SK-N-SH treated with all-trans-retinoic acid at 6 μM for 48 hours (cell line): ENCODE data around the gene ASTN2.

Experiments
- ARNTL ChIP-seq: fragments of 450-650 bp; formaldehyde crosslinking; IDR thresholded peaks from 2 replicates; pipeline ENCODE4 v1.5.0; 2020; ENCODE audit warnings: low read depth, mild to moderate bottlenecking, moderate library complexity, borderline replicate concordance
- SNAI2 ChIP-seq: fragments of 250-450 bp; sonication (Bioruptor Pico); IDR thresholded peaks from 2 replicates; pipeline ENCODE4 v1.5.0; 2020; ENCODE audit warnings: mild to moderate bottlenecking, moderate library complexity
- ZNF8 ChIP-seq: fragments of 450-650 bp; formaldehyde crosslinking; IDR thresholded peaks from 2 replicates; pipeline ENCODE4 v1.5.0; 2020; ENCODE audit warnings: mild to moderate bottlenecking, moderate library complexity
- TF ChIP-seq, protein P1 (sequence below): fragments of 250-450 bp; sonication (Bioruptor Pico); IDR thresholded peaks from 2 replicates; pipeline ENCODE4 v1.5.1; 2020; ENCODE audit warnings: low read depth, mild to moderate bottlenecking, moderate library complexity
- TF ChIP-seq, protein P2 (sequence below): fragments of 250-450 bp; sonication (Bioruptor Pico); IDR thresholded peaks from 2 replicates; pipeline ENCODE4 v1.8.0; 2020; ENCODE audit warnings: mild to moderate bottlenecking, moderate library complexity, borderline replicate concordance

DNA sequence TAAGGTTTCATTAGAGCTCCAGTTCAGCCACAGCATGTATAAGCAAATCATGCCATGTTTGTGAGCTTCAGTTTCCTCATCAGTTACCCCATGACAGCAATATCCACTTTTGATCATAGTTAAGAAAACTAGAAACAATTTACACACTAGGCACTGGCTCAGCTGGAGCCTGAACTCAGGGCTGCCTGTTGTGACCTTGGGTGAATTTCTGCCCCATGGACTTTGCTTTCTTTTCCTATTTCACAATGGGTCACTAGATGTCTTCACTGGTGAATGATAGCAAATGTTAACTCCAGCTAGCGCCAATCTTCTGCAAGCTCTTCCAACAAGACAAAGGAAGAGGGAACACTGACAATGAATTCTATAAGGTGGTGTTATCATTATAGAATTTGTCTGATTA, 961.1 kb downstream of the ASTN2 start:
- TF ChIP-seq, protein P1, sequence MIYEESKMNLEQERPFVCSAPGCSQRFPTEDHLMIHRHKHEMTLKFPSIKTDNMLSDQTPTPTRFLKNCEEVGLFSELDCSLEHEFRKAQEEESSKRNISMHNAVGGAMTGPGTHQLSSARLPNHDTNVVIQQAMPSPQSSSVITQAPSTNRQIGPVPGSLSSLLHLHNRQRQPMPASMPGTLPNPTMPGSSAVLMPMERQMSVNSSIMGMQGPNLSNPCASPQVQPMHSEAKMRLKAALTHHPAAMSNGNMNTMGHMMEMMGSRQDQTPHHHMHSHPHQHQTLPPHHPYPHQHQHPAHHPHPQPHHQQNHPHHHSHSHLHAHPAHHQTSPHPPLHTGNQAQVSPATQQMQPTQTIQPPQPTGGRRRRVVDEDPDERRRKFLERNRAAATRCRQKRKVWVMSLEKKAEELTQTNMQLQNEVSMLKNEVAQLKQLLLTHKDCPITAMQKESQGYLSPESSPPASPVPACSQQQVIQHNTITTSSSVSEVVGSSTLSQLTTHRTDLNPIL (CRISPR knock-in tag), result no peak
- no peak for TF ChIP-seq ARNTL
- TF ChIP-seq SNAI2 (CRISPR knock-in tag), result no peak
- TF ChIP-seq, protein P2, sequence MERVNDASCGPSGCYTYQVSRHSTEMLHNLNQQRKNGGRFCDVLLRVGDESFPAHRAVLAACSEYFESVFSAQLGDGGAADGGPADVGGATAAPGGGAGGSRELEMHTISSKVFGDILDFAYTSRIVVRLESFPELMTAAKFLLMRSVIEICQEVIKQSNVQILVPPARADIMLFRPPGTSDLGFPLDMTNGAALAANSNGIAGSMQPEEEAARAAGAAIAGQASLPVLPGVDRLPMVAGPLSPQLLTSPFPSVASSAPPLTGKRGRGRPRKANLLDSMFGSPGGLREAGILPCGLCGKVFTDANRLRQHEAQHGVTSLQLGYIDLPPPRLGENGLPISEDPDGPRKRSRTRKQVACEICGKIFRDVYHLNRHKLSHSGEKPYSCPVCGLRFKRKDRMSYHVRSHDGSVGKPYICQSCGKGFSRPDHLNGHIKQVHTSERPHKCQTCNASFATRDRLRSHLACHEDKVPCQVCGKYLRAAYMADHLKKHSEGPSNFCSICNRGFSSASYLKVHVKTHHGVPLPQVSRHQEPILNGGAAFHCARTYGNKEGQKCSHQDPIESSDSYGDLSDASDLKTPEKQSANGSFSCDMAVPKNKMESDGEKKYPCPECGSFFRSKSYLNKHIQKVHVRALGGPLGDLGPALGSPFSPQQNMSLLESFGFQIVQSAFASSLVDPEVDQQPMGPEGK (CRISPR knock-in tag), result no peak
- no peak for TF ChIP-seq ZNF8 (CRISPR knock-in tag)
